HG03135 (cell line): ENCODE data around the gene SMAD3.

Source experiments
- ATAC-seq: cut with Tn5 transposase; IDR thresholded peaks from one replicate; pipeline ENCODE4 v1.9.1; 2021; ENCODE audit warnings: mild to moderate bottlenecking, moderate library complexity; ENCODE audit not compliant: unreplicated experiment

SMAD3 gene

GRCh38 chr15:67216859-67217258 is 151.5 kb downstream of the SMAD3 start:
- no peak for ATAC-seq

GRCh38 chr15:67218428-67218827 is 153.0 kb downstream of the SMAD3 start:
- no peak for ATAC-seq

- no peak for ATAC-seq
These were observed 153.9 kb downstream of the SMAD3 start for GRCh38 chr15:67219288-67219687.

GRCh38 chr15:67224889-67225288 is 159.5 kb downstream of the SMAD3 start:
- ATAC-seq: no peak

- ATAC-seq: no peak
These were observed 159.9 kb downstream of the SMAD3 start for GRCh38 chr15:67225336-67225735.

- ATAC-seq: no peak
These were observed 162.0 kb downstream of the SMAD3 start for GRCh38 chr15:67227431-67227830.

GRCh38 chr15:67227846-67228245 is 162.4 kb downstream of the SMAD3 start:
- ATAC-seq: no peak

GRCh38 chr15:67228286-67228685 is 162.9 kb downstream of the SMAD3 start:
- ATAC-seq: no peak

GRCh38 chr15:67230504-67230903 is 165.1 kb downstream of the SMAD3 start:
- ATAC-seq: no peak

GRCh38 chr15:67232591-67232990 is 167.2 kb downstream of the SMAD3 start:
- ATAC-seq: no peak

- ATAC-seq: no peak
These were observed 175.1 kb downstream of the SMAD3 start for GRCh38 chr15:67240235-67241131.

- peak; percentile 68 for ATAC-seq
These were observed 175.9 kb downstream of the SMAD3 start for GRCh38 chr15:67241132-67241855.

- ATAC-seq: no peak
These were observed 177.3 kb downstream of the SMAD3 start for GRCh38 chr15:67242708-67243111.
